ENCODE results near the gene CFHR1.

Gene CFHR1

DNA sequence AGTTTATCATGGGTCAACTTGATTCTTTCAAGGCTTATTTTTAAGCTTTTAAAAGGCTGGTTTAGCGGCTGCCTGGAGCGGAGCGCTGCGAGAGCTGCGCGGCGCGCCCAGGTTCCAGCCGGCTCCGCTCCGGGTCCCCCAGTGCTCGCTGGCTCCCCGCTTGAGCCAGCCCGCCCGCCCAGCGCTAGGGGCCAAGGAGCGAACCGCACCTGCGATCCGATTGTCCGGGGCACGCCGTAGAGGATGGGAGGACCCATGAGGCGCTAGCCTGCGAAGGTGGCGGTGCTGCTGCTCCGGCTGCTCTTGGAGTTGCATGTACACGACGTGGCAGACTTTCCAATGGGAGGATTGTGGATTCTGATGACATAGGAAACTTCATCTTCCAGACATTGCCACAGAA lies 58.4 kb downstream of the CFHR1 start:
- DNase-seq (ENCODE audit: low read depth): no peak

Data from fibroblast of the conjunctiva (primary cell).